HCT116 (cell line): ENCODE data around the gene NHLH1.

Source experiments
- POLR2A ChIP-seq: IDR thresholded peaks from 2 replicates; pipeline ENCODE4 v1.7.0; 2011; ENCODE audit warnings: borderline replicate concordance; ENCODE audit not compliant: insufficient read depth, insufficient read length; ENCODE audit errors: extremely low read depth
- SP1 ChIP-seq: IDR thresholded peaks from 2 replicates; pipeline ENCODE4 v1.6.1; 2012; ENCODE audit warnings: low read depth
- TF ChIP-seq, protein P1 (sequence below), 3 experiments: fragments of 200-600 bp in 1 of 3; sonication (generic) in 1 of 3; IDR thresholded peaks in 2 of 3; conservative IDR thresholded peaks in 1 of 3; 2 replicates each; pipeline ENCODE4 v1.5.1; 2012 to 2017; ENCODE audit warnings: low read depth in 2 of 3, low read length in 2 of 3, antibody characterized with exemption in 1 of 3, borderline replicate concordance in 1 of 3, control low read depth in 1 of 3, mild to moderate bottlenecking in 1 of 3, mixed read lengths in 1 of 3, mixed run types in 1 of 3, moderate library complexity in 1 of 3; ENCODE audit not compliant: insufficient read depth in 1 of 3

DNA sequence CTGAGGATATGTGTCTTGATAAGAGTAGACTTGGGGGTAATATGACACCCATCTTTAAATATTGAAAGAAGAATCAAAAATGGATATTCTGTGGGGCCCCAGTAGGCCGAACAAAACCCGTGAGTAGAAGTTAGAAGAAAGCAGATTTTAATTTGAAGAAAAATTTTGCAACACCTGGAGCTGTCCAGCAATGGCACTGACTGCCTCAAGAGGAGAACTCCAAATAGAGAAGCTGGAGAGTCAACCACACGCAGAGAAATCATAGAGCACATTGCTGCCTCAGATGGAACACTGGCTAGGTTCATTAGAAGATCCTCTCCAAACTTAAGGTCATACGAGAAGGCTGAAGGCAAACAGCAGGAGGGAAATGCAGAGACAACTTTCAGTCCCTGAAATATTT is 6.8 kb downstream of the NHLH1 start:
- TF ChIP-seq, protein P1, sequence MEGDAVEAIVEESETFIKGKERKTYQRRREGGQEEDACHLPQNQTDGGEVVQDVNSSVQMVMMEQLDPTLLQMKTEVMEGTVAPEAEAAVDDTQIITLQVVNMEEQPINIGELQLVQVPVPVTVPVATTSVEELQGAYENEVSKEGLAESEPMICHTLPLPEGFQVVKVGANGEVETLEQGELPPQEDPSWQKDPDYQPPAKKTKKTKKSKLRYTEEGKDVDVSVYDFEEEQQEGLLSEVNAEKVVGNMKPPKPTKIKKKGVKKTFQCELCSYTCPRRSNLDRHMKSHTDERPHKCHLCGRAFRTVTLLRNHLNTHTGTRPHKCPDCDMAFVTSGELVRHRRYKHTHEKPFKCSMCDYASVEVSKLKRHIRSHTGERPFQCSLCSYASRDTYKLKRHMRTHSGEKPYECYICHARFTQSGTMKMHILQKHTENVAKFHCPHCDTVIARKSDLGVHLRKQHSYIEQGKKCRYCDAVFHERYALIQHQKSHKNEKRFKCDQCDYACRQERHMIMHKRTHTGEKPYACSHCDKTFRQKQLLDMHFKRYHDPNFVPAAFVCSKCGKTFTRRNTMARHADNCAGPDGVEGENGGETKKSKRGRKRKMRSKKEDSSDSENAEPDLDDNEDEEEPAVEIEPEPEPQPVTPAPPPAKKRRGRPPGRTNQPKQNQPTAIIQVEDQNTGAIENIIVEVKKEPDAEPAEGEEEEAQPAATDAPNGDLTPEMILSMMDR (IDR thresholded peaks at IDR 0.05 in 2 of 3, conservative IDR thresholded peaks at IDR 0.05 in 1 of 3; ENCODE audit: borderline replicate concordance in 1 of 3, insufficient read depth in 1 of 3, low read depth in 2 of 3, low read length in 2 of 3) = no peak
- TF ChIP-seq POLR2A = no peak
- no peak for TF ChIP-seq SP1
